ENCODE measurements around the gene FIG4. TPM values are rescaled to one million over a fixed set of nuclear protein-coding genes. Genes with fewer than 3 reads are reported as not detected.

Gene FIG4
- polyA plus RNA-seq, 2 of the 4 experiments (the other 2 are of a cell fraction): 6.2 to 11.2 TPM

DNA sequence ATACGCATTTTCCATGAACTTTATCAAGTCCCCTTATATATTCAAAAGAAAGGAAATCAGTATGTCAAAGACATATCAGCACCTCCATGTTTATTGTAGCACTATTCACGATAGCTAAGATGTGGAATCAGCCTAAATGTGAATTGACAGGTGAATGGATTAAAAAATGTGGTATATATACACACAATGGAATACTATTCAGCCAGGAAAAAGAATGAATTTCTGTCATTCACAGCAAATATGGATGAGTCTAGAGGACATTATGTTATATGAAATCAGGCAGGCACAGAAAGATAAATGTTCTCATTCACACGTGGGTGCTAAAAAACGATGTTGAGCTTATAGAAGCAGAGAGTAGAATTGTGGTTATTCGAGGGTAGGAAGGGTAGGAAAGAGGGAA is 5.3 kb downstream of the FIG4 start:
- no peak for ATAC-seq
- Histone ChIP-seq H3K4me3 (no peak overlapping the region), H3K27ac (no peak overlapping the region), H3K4me1 (0 out of 3 replicates have a peak, but pooled peaks cover 3% of the 10 kb centered on the region), H3K4me2 (no peak overlapping the region), H3K9me3 (no peaks in the 10 kb centered on the region)
- TF ChIP-seq RAD21 (conservative IDR thresholded peaks at IDR 0.05 in 1 of 2, IDR thresholded peaks at IDR 0.05 in 1 of 2): no peak
- TF ChIP-seq, protein P1, sequence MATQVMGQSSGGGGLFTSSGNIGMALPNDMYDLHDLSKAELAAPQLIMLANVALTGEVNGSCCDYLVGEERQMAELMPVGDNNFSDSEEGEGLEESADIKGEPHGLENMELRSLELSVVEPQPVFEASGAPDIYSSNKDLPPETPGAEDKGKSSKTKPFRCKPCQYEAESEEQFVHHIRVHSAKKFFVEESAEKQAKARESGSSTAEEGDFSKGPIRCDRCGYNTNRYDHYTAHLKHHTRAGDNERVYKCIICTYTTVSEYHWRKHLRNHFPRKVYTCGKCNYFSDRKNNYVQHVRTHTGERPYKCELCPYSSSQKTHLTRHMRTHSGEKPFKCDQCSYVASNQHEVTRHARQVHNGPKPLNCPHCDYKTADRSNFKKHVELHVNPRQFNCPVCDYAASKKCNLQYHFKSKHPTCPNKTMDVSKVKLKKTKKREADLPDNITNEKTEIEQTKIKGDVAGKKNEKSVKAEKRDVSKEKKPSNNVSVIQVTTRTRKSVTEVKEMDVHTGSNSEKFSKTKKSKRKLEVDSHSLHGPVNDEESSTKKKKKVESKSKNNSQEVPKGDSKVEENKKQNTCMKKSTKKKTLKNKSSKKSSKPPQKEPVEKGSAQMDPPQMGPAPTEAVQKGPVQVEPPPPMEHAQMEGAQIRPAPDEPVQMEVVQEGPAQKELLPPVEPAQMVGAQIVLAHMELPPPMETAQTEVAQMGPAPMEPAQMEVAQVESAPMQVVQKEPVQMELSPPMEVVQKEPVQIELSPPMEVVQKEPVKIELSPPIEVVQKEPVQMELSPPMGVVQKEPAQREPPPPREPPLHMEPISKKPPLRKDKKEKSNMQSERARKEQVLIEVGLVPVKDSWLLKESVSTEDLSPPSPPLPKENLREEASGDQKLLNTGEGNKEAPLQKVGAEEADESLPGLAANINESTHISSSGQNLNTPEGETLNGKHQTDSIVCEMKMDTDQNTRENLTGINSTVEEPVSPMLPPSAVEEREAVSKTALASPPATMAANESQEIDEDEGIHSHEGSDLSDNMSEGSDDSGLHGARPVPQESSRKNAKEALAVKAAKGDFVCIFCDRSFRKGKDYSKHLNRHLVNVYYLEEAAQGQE (IDR thresholded peaks at IDR 0.05): no peak
- CTCF ChIA-PET: interaction anchor here (0.6 to 4.3 kb wide), 4 partner anchors 8 to 1143 kb away, joined by 3 to 22 read pairs (median 7); no protein-coding TSS in a partner anchor
- WGBS (ENCODE audit: missing lambda C conversion rate): 79% methylated on average over 5 of the region's 5 CpGs
- POLR2A ChIA-PET: no interaction called here
- FAIRE-seq: no peak
- no peak for DNase-seq (ENCODE audit: low read depth in 1 of 2, low spot score in 1 of 2)

- ATAC-seq (no peak), FAIRE-seq (no peak), DNase-seq (ENCODE audit: low read depth in 1 of 2, low spot score in 1 of 2) (no peak)
- H3K9me3 ChIP-seq: no peaks in the 10 kb centered on the region
- no peak overlapping the region for H3K27ac ChIP-seq
- TF ChIP-seq POLR2AphosphoS2 (conservative IDR thresholded peaks at IDR 0.05; ENCODE audit: low read length) (no peak), MAX (IDR thresholded peaks at IDR 0.05) (no peak), SMC3 (IDR thresholded peaks at IDR 0.05) (no peak), HOXB13 (CRISPR knock-in tag; IDR thresholded peaks at IDR 0.05; ENCODE audit: low read depth) (no peak), RFX5 (IDR thresholded peaks at IDR 0.05) (no peak), KDM1A (IDR thresholded peaks at IDR 0.05; ENCODE audit: low read depth) (no peak), CBX2 (IDR thresholded peaks at IDR 0.05; ENCODE audit: borderline replicate concordance, low read depth) (no peak), TFCP2L1 (CRISPR knock-in tag; IDR thresholded peaks at IDR 0.05) (no peak), MYC (IDR thresholded peaks at IDR 0.05; ENCODE audit: borderline replicate concordance, low read length) (no peak), FOSL2 (IDR thresholded peaks at IDR 0.05) (no peak), FOSL2 (CRISPR knock-in tag; IDR thresholded peaks at IDR 0.05) (no peak), PHF8 (IDR thresholded peaks at IDR 0.05; ENCODE audit: borderline replicate concordance, low read depth) (no peak), ATOH8 (CRISPR knock-in tag; IDR thresholded peaks at IDR 0.05; ENCODE audit: low read depth) (no peak), HEYL (CRISPR knock-in tag; IDR thresholded peaks at IDR 0.05) (no peak), FOSB (CRISPR knock-in tag; IDR thresholded peaks at IDR 0.05) (no peak), JUN (IDR thresholded peaks at IDR 0.05) (no peak), ESRRA (IDR thresholded peaks at IDR 0.05; ENCODE audit: borderline replicate concordance, low read length) (no peak), RNF2 (IDR thresholded peaks at IDR 0.05; ENCODE audit: borderline replicate concordance, low read depth) (no peak)
- TF ChIP-seq, protein P2, sequence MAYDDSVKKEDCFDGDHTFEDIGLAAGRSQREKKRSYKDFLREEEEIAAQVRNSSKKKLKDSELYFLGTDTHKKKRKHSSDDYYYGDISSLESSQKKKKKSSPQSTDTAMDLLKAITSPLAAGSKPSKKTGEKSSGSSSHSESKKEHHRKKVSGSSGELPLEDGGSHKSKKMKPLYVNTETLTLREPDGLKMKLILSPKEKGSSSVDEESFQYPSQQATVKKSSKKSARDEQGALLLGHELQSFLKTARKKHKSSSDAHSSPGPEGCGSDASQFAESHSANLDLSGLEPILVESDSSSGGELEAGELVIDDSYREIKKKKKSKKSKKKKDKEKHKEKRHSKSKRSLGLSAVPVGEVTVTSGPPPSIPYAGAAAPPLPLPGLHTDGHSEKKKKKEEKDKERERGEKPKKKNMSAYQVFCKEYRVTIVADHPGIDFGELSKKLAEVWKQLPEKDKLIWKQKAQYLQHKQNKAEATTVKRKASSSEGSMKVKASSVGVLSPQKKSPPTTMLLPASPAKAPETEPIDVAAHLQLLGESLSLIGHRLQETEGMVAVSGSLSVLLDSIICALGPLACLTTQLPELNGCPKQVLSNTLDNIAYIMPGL (CRISPR knock-in tag; IDR thresholded peaks at IDR 0.05; ENCODE audit: borderline replicate concordance): no peak
- TF ChIP-seq, protein P3, sequence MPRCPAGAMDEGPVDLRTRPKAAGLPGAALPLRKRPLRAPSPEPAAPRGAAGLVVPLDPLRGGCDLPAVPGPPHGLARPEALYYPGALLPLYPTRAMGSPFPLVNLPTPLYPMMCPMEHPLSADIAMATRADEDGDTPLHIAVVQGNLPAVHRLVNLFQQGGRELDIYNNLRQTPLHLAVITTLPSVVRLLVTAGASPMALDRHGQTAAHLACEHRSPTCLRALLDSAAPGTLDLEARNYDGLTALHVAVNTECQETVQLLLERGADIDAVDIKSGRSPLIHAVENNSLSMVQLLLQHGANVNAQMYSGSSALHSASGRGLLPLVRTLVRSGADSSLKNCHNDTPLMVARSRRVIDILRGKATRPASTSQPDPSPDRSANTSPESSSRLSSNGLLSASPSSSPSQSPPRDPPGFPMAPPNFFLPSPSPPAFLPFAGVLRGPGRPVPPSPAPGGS (IDR thresholded peaks at IDR 0.05): no peak
- TF ChIP-seq, protein P4, sequence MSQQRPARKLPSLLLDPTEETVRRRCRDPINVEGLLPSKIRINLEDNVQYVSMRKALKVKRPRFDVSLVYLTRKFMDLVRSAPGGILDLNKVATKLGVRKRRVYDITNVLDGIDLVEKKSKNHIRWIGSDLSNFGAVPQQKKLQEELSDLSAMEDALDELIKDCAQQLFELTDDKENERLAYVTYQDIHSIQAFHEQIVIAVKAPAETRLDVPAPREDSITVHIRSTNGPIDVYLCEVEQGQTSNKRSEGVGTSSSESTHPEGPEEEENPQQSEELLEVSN (IDR thresholded peaks at IDR 0.05; ENCODE audit: borderline replicate concordance, low read depth): no peak
- no peak overlapping the region for H3K4me3 ChIP-seq
- CTCF ChIA-PET: interaction anchor here (0.9 to 2.8 kb wide), 6 partner anchors 10 to 686 kb away, joined by 3 to 31 read pairs (median 4); partner anchors contain the start of genes AK9 and FIG4
- H3K4me2 ChIP-seq: no peak overlapping the region
- POLR2A ChIA-PET: no interaction called here
- WGBS (ENCODE audit: missing lambda C conversion rate): 85% methylated on average over 4 of the region's 4 CpGs
- no peaks in the 10 kb centered on the region for H3K4me1 ChIP-seq
Measured at GRCh38 chr6:109701221-109701620, 10.1 kb downstream of the FIG4 start.

Measured in A549 (cell line).